CD4-positive, alpha-beta T cell treated with Interleukin-2 at 100 ng/mL for 4 hours (primary cell): ENCODE data around the gene NTN1.

Experiments
- DNase-seq: peaks from one replicate; pipeline ENCODE4 v3.0.0-alpha.2; 2020; ENCODE audit warnings: low spot score

NTN1 gene

DNA sequence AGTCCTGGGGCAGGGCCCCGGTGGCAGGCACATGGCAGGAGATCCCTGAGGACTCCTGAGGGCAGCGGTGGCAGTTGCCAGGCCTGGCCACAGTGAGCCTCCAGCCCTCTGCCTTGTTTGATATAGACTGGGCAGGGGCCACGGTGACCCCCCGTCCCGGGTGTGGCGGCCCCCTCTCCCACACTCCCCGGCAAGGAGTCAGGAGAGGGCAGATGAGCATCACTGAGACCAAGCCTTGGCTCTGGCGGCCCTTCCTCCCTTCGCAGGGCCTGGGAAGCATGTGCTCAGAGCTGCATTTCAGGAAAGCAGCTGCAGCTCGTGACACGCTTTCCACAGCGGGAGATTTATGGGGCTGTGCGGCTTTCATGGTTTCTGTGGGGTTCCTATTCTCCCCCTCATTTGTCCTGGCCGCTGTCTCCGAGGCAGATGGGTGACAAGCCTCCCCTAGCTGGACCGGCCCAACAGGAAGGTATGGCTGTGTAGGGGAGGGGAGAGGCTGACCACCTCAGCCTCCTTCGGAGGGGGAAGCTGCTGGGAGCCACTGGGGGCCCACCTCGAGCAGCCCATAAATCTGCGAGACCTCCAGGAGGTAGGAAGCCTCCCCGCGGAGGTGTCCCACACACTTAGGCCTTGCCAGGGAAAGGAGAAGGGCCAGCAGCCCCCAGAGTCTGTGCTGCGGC lies 211.4 kb downstream of the NTN1 start:
- no peak for DNase-seq

DNA sequence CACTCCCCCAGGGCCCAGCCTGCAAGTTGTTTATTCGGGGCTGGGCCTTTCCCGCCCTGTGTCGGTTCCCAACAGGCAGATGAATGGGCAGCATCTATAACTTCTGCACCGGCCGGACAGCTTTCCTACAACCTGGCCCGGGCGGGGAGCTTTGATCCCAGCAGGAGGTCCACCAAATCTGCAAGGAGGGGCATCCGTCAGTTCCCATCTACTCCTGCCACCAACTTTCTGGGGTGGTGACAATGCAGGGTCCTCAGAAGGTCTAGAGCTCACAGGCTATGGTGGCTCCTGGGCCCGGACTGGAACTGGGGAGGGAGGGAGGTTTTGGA lies 211.9 kb downstream of the NTN1 start:
- no peak for DNase-seq

DNA sequence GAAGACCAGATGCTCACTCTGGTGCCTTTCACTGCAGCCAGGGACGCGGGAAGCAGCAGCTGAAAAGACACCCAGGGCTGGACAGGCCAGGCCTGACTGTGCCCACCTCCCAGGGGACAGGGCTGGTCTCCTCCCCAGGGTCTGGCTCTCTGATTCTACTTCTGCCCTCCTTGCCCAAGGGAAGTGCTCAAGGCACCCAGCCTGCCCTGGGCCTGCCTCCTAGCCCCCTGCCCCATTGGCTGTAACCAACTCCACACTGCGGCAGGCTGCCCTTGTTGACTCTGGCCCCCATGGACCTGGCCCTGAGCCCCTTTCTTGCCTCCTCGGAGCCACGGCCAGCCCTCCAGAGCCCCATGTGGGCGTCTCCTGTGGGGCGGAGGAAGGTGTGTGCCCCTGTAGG lies 212.5 kb downstream of the NTN1 start:
- DNase-seq, result no peak

DNA sequence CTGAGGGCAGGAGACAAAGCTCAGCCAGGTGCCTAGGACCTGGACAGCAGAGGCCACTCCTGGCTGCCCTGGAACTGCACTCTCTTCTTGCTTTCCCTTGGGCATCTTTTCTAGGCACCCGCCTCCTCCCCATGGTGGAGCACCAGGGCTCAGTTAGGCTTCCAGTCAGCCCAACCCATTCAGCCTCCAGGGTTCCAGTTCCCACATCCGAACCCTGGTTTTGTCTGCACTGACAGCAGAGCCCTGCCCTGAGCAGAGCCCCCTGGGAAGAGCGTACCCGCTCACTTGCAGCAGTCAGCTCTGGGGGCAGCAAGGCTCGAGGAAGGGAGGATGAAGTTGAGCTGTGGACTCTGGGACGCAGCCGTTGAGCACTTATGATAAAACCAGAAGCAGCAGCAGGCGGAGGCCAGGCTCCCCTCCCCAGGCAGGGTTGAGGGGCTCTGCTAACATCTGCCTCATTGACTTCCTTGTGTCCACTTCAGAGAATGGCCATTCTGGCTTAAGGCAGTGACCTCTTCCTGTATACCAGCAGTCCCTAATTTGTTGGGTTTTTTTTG lies 213.2 kb downstream of the NTN1 start:
- DNase-seq, result no peak

DNA sequence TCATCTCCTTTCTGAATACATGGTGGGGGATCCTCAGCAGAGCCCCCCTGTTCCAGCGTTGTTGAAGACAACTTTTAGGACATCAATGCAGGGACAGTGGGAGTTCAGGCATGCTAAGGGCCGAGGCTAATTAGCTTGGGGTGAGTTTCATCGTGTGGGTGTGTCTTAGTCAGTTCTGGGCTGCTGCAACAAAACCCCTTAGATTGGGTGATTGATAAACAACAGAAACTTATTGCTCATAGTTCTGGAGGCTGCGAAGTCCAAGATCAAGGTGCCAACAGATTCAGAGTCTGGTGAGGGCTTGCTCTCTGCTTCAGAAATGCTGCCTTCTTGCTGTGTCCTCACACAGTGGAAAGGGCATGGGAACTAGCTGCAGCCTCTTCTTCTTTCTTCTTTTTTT lies 214.0 kb downstream of the NTN1 start:
- no peak for DNase-seq

DNA sequence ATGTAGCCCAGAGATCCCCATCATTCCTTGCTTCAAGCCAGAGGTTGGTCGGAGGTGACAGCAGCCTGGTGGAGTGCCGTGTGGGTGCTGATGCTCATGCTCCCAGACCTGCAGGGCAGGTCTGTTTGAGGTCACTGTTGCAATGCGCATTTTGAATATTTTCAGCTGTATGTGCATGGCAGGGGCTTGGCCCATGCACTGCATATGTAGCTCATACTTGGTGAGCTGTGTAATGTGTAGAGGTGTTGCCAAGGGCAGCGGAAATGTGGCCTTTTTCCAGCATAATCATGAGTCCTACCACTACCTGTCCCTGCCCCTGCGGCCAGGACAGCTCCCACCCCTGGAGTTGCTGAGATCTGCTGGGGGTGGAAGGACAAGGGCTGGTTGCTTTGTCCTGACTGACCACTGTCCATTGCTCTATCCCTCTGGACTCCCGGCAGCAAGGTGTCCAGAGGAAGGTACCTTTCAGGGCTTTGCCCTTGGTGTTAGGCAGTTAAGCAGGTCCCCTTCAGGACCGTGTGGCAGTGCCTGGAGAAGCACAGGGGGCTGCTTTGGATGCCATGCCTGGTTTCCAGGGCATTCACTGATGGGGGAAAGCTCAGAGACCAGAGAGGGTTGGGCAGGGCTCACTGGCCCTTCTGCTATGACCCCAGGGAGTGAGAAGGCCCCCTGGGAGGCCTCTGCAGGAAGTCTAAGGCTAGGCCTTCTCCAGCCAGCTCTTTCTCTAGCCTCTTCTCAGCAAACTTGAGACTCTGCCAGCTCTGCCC lies 215.2 kb downstream of the NTN1 start:
- no peak for DNase-seq

DNA sequence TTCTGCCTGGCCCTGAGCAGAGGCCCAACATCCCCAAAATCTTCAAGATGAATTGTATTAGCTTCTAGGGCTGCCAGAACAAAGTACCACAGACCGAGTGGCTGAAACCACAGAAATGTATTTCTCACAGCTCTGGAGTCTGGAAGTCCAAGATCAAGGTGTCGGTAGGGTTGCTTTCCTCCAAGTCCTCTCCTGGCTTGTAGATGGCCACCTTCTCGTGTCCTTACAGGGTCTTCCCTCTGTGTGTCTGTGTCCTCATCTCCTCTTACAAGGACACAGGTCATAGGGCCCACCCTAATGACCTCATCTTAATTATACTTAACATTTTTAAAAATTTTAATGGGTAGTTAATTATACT lies 215.7 kb downstream of the NTN1 start:
- DNase-seq, result no peak

DNA sequence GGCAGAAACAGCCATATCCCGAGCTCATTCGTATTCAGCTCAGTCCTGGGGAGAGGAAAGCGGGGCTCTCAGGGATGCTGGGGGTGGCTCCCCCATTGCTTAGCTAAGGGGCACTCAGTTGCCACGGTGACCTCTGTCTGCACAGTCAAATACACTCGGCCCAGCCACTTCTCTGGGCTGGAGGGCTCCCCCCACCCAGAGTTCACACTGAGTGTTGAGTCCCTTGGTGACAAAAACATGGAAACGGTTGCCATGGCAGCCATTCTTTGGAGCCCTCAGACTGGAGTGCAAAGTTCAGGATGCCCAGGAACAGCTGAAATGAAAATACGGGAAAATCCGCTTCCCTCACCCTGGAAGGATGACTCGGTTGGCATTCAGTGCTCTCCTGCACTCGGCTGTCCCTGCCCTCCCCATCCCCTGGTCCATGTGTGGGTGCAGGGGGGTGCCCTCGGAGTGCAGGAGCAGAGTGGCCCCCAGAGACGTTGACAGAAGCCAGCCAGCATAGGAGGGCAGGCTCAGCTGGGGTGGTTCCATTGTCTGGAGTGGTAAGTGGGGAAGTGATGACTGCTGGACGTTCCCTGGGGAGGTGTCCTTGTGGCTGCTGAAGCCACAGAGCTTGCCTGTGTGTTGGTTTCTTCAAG lies 216.5 kb downstream of the NTN1 start:
- no peak for DNase-seq

DNA sequence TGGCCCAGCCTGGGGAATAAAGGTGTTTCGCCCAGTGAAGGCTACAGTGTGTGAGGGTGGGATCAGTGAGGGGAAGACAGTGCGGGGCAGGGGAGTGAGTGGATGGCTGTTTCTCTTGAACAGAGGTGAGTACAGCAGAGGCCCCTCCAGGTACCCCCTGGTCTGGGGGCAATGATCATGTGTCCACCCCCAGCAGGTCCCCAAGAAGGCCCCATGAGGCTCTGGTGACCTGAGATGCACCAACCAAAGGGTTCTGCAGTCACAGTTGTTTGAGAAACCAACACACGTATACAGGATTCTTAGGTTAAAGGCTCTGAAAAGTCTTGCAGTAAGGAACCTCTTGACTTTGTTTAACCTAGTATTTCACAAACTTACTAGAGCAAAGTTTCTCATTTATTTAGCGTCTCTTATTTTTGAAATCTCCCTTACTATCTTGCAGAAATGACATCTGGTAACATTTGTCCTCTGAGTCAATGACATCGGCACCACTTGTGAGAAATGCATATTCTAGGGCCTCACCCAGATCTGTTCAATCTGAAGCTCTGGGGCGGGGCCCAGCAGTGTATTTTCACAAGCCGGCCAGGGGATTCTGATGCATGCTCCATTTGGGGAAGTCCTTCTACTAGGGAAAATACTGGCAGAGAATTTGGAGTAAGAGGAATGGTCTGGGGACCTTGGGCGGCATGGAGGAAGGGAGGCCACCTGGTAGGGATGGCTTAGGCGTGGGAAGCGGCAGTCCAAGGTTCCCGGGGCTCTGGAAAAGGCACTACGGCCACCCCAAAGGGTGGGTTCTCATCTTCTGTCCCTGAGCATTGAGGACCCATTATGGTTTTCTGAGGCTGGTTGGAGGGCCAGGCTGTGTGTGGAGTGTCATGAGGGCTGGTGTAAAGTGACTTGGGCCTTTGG lies 217.3 kb downstream of the NTN1 start:
- DNase-seq, result no peak

DNA sequence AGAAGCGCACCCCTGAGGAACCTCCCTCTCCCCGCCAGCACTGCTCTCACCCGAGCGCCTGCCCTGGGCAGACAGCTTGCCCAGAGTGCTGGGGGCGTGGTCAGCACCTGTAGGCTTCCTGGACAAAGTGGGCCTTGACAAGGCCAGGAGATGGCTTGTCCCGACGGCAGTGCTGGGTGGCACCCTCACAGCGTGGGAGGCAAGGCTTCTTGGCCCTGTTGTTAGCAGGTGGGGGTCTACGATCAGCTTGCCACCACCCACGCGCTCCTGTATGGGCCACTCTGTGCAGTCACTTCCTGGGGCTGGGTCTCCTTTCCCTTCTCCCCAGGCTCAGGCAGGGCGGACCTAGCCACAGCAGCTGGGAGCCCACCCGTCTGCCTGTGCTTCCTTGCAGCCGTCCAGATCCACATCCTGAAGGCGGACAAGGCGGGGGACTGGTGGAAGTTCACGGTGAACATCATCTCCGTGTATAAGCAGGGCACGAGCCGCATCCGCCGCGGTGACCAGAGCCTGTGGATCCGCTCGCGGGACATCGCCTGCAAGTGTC lies 218.0 kb downstream of the NTN1 start:
- DNase-seq, result no peak

DNA sequence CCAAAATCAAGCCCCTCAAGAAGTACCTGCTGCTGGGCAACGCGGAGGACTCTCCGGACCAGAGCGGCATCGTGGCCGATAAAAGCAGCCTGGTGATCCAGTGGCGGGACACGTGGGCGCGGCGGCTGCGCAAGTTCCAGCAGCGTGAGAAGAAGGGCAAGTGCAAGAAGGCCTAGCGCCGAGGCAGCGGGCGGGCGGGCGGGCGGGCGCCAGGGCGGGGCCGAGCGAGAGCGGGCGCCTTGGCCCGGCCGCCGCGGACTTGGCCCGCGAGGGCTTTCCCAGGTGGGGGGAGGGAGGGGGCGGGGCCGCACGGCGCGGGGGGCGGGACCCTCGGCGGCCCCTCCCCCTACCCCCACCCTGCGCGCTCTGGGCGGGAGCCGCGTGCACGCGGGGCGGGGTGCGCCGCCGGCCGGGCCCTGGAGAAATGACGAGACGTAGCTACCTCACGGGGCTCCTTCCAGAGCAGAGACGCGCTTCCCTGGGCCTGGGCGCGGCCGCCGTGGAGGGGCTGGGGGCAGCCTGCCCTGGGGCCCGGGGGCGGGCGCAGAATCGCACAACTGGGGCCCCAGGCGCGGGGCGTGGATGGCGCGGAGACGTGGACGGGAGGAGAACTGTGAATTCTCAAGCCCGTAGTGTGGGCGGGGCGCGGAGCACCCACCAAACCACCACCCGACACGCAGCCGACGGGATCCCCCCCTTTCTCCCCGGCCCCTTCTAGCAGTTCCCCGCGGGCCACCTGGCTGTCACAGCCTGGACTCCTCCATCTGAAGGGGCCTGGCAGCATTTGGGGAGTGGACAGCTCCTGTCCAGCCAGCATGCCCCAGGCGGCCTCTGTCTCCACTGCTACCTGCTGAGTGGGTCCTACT lies 218.7 kb downstream of the NTN1 start:
- DNase-seq, result peak; percentile 73

DNA sequence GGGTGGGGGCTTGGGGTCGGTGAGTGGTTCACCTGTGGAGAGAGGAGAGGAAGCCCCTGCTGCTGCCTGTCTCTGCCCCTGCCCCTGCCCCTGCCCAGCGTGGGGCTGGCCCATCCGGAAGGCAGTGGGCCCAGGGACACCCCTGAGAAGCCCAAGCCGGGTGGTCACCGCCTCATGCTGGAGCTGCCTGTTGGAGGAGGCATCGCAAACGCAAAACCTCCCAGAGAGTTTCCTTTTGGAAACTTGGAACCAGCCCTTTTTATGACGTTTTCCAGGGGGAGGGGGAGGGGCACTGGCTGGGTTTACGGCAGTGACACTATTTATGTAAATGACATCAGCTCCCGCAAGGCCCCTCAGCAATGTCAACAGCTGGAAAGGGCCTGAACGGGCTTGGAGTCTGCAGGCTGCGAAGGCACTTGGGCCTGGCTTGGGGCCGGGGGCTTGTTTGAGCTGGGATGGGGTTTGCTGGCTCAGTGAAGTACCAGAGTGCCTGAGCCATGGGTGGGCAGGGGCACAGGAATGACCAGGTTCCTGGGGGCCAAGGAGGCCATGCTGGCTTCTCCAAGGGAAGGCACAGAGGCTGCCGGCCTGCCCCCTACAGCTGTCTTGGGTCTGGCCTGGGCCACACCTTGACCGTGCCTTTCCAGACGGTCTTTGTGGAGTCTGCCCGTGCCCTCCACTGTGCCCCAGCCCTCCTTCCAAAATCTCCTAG lies 219.5 kb downstream of the NTN1 start:
- no peak for DNase-seq

DNA sequence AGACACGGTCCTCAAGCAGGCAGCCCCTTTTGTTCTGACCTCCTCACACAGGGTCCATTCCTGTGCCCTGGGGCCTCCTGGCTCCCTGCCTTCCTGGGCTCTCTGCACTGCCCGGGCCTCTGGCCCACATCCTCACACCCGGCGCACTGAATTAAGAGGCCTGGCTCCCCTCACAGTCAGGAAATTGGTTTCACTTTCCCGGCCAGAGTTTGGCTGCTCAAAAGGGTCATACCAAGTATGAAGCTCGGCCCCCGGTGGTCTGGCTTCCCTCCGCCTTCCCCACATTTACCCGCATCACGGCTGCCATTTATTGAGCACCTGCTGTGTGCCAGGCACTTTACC lies 220.0 kb downstream of the NTN1 start:
- no peak for DNase-seq

DNA sequence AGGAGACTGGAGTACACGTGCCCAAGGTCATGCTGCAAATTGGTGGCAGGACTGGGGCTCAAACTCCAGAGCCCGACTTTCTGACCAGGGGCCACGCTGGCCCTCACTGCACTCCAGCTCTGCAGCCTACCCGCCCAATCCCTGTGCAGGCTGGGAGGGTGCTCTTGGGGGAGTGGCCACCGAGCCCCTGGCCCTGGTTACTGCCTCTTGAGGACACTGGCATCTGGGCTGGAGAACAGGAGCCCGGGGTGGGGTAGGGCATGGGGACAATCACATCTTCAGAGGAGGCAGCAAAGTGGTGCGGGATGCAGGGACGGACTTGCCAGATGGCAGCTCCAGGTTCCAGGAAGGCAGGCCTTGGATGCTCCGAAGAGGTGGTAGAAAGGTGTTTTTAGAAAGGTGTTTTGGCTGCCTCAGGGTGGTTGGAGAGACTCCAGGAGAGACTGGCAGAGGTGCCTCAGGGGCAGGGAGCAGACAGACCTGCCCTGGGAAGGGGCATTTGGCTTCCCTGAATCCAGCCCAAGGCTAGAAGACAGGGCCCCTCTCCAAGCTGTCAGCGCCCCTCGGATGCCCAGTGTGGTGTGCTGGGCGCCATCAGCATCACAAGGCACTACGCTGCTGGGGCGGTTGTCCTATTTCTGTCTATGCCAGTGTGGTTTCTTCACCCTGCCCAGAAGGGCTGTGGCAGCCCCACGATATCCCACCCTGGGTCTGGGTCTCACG lies 220.6 kb downstream of the NTN1 start:
- DNase-seq, result no peak

DNA sequence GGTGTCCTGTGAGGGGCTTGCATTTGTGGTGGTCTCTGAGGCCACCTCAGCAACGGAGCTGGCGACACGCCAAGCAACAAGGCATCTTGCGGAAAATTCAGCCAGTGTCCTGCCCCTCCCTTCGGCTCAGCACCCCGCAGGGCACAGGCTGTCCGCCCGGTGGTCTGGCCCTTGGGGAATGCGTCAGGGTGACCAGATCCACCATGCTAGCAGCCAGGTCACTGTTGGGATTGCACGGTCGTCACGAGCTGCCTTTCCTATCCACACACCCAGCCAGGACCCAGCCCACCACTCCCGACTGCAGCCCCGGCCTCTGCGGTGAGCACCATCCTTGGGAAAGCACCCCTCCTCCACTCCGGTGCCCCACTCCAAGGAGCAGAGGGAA lies 221.2 kb downstream of the NTN1 start:
- DNase-seq, result no peak

DNA sequence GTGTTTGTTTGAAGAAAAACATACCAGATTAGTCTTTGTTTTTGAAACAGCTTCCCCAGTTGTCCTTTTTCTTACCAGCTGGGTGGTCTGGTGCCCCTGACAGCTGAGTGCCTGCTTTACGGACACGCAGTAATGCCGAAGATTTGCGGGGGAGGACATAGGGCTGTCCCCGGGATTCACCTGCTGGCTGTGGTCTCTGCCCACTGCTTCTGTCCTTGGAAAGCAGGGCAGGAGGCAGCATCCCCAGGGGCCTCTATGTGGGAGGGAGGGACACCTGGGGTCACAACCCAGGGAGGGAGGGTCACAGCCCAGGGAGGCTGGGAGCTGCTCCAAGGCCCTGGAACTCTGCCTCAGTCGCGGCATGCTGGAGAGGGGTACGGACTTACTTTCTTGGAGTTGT lies 221.7 kb downstream of the NTN1 start:
- no peak for DNase-seq

DNA sequence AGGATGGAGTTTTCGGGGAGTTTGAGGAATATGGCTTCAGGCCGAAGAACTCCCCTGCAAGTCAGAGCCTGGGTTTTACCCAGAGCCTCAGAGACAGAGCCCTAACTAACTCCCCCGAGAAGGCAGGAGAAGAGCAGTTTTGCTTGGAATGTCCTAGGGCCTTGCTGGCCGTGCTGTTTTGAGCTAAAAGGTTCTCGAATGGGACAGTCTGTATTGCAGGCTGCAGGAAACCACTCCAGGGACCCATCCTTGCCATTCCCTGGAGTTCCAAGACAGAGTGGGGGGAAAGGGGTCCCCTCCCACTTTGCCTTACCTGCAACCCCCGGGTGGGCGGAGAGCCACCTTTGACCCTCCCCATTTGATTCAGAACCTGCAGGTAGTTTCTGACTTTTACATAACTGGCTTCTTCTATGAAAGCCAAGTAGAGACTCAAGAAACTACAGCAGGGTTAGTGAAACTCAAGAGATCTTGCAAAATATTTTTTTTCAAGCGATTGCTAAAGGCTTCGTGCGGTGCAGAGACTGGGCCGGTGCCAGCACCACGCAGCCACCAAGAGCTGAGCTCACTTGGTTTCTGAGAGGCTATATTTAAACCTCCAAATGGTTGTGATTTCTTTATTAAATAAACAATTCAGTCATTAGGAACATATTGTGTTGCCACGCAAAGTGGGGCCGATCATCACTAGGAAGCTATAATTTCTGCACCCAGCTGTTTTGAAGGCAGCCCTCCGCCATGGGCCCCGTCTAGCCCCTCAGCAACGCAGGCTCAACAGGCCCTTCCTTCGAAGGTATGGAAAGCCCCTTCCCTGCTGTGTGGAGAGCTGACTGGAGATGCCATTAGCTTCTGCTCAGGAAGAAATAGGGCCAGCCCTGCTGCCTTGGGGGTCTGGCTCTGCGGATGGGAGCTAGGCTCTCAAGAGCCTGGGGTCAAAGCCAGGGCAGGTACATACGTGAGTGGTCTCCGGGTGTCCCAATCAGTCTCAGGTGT lies 223.0 kb downstream of the NTN1 start:
- no peak for DNase-seq

DNA sequence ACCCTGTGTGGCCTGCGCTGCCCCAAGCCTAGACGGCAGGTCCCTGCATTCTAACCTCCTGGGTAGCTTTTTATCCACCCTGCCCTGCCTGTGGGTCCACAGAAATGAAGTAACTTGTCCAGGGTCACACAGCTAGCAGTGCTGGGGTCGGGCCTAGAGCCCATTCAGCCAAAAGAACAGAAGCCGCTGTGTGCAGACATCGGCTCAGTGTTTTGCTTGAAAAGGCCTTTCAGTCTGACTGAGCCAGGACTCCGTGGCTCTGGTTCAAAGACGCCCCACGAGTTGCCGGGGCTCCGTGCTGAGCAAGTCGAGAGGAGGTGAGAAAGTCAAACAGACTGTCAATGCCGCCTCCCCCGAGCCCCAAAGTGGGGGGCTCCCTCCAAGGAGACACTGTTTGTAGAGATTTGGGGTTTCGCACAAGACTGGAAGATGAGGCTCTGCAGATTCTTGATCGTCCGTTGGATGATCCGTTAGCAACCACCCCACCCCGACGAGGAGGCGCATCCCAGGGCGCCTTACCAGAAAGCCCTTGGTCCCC lies 226.2 kb downstream of the NTN1 start:
- no peak for DNase-seq
